Measurements from ENCODE around the gene YWHAE. TPM values are rescaled to one million over a fixed set of nuclear protein-coding genes. Genes with fewer than 3 reads are reported as not detected.

The YWHAE gene
- total RNA-seq, 1 donor from 2014 or later = 263 TPM

DNA sequence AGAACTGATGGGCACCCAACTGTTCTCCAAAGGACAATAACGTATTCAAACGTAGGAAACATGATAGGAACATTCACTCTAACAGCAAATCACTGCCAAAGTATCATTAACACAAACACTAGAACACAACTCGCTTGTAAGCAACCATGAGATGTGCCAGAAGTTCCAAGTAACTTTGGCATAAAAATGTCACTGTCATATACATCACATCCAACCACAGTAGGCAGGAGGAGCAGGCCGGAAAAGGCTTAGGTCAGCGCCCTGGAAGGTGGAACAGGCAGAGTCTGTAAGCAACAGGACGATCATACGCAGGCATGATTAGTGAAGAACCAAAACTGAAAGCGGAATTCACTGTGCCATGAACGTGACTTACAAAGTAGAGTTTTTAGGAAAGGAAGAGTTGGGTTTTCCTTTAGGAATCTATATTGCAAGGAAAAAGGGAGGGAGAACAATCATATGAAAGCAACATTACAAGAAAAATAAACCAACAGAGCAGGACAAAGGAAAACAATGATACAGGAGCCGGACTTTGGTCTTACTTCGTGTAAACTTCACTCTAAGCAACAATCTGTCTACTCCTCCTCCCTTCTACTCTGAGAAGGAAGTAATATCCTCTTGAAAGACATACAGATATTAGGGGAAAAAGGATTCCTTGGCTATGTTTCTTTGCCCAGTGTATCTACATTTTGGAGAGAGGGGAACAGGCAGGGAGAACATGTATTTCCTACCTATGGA, 52.3 kb downstream of the YWHAE start:
- DNase-seq (no peak), ATAC-seq (ENCODE audit: low read depth) (no peak)
- H3K27ac Mint-ChIP-seq = peak overlapping the region; percentile 43
- H3K4me1 Mint-ChIP-seq = peaks cover 14% of the 10 kb centered on the region
- TF ChIP-seq, protein P1, sequence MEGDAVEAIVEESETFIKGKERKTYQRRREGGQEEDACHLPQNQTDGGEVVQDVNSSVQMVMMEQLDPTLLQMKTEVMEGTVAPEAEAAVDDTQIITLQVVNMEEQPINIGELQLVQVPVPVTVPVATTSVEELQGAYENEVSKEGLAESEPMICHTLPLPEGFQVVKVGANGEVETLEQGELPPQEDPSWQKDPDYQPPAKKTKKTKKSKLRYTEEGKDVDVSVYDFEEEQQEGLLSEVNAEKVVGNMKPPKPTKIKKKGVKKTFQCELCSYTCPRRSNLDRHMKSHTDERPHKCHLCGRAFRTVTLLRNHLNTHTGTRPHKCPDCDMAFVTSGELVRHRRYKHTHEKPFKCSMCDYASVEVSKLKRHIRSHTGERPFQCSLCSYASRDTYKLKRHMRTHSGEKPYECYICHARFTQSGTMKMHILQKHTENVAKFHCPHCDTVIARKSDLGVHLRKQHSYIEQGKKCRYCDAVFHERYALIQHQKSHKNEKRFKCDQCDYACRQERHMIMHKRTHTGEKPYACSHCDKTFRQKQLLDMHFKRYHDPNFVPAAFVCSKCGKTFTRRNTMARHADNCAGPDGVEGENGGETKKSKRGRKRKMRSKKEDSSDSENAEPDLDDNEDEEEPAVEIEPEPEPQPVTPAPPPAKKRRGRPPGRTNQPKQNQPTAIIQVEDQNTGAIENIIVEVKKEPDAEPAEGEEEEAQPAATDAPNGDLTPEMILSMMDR (IDR thresholded peaks at IDR 0.05) = no peak
- peaks cover 82% of the 10 kb centered on the region for H3K36me3 Mint-ChIP-seq (ENCODE audit: low read depth)
- ChIA-PET POLR2A (no interaction called here), CTCF (no interaction called here)
- intact Hi-C loops (cut with micrococcal nuclease) = no loop called here
- H3K4me3 Mint-ChIP-seq = no peak overlapping the region
- H3K27me3 Mint-ChIP-seq = no peaks in the 10 kb centered on the region
- H3K9me3 Mint-ChIP-seq = no peaks in the 10 kb centered on the region

DNA sequence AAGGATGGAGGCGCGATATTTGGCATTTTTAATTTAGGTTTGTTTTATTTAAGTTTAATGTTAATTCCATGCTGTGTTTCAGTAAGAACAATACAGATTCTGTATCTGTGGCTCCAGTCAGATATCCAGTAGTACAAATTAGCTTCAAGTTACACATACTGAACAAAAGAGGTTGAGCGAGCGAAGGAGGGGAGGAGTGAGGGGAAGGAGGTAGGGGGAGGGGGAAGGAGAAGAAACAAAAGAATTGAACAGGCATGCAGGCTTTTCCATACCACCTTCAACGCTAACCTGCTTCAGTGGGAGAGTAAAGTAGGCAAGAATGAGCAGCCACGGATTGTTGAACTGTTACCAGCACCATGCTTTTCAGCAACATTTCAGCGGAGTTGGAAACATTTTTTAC, 55.5 kb downstream of the YWHAE start:
- intact Hi-C loops (cut with micrococcal nuclease) = no loop called here
- no peak for DNase-seq
- H3K9me3 Mint-ChIP-seq = no peaks in the 10 kb centered on the region
- ATAC-seq (ENCODE audit: low read depth) = no peak
- no peaks in the 10 kb centered on the region for H3K27me3 Mint-ChIP-seq
- H3K36me3 Mint-ChIP-seq (ENCODE audit: low read depth) = peaks cover 53% of the 10 kb centered on the region
- ChIA-PET CTCF (interaction anchor here (1.0 to 1.3 kb wide), 2 partner anchors 12 to 172 kb away, joined by 3 read pairs; partner anchors contain the start of gene INPP5K), POLR2A (no interaction called here)
- no peak overlapping the region for H3K27ac Mint-ChIP-seq
- H3K4me3 Mint-ChIP-seq = no peak overlapping the region
- H3K4me1 Mint-ChIP-seq = peaks cover 23% of the 10 kb centered on the region
- TF ChIP-seq, protein P1 (IDR thresholded peaks at IDR 0.05) = no peak

DNA sequence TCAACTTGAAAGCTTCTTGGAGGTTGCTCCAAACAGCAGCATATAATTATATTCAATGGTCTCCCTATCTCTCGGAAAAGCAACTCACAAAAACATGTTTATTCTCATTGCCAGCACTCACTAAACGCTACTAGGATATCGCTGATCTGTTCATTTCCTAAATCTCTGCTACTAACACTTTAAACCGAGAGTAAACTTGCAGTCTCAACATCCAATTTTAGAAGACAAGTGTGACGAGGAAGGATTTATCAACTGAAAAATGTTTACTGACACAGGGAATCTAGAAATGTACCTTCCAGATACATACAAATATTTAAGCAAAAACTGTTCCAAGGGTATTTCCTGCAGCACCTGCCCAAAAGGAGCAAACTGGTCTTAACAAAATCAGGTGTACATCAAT, 56.5 kb downstream of the YWHAE start:
- ChIA-PET POLR2A (interaction anchor here (0.6 kb wide), 1 partner anchor 9 kb away, joined by 4 read pairs; no protein-coding TSS in a partner anchor), CTCF (no interaction called here)
- no peak for DNase-seq
- Mint-ChIP-seq H3K4me1 (peaks cover 23% of the 10 kb centered on the region), H3K4me3 (no peak overlapping the region), H3K27me3 (no peaks in the 10 kb centered on the region), H3K9me3 (no peaks in the 10 kb centered on the region), H3K27ac (no peak overlapping the region), H3K36me3 (ENCODE audit: low read depth) (peaks cover 47% of the 10 kb centered on the region)
- no peak for ATAC-seq (ENCODE audit: low read depth)
- TF ChIP-seq, protein P1 (IDR thresholded peaks at IDR 0.05) = no peak
- intact Hi-C loops (cut with micrococcal nuclease) = no loop called here

DNA sequence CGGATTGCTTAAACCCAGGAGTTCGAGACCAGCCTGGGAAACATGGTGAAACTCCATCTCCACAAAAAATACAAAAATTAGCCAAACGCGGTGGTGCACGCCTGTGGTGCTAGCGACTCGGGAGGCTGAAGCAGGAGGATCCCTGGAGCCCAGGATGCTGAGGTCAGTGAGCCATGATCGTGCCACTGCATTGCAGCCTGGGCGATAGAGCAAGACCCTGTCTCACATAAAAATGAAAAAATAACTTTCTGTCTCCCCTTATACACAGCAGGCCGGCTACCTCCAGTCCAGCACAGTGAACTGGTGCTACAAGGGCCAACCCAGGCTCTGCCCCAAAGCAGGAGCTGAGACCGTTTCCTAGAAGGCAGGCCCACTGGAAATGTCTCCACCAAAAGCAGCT, 59.7 kb downstream of the YWHAE start:
- no peak for DNase-seq
- ChIA-PET CTCF (interaction anchor here (0.8 kb wide), 1 partner anchor 8 kb away, joined by 4 read pairs; no protein-coding TSS in a partner anchor), POLR2A (no interaction called here)
- Mint-ChIP-seq H3K4me3 (no peak overlapping the region), H3K36me3 (ENCODE audit: low read depth) (peaks cover 21% of the 10 kb centered on the region), H3K27ac (peak overlapping the region; percentile 10), H3K4me1 (peaks cover 14% of the 10 kb centered on the region), H3K9me3 (no peaks in the 10 kb centered on the region), H3K27me3 (no peaks in the 10 kb centered on the region)
- intact Hi-C loops (cut with micrococcal nuclease) = no loop called here
- no peak for ATAC-seq (ENCODE audit: low read depth)
- TF ChIP-seq, protein P1 (IDR thresholded peaks at IDR 0.05) = no peak

DNA sequence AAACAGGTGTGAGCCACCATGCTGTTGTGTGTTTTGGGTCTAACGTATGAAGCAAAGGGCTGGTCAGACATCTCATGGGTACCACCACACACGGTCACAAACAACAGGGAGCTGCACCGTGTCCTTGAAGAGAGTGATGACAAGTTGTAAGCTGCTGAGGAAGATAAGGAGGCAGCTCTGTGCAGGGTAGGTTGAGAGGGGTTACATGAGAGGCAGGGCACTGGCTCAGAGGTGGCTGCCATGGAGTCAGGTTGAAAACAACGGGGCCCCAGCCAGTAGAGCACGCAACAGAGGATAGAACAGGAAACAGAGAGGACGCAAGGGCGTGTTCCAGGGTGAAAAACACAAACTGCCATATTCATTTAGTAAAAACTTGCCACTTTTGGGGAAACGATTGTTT, 68.3 kb downstream of the YWHAE start:
- no peaks in the 10 kb centered on the region for H3K36me3 Mint-ChIP-seq (ENCODE audit: low read depth)
- peak overlapping the region; percentile 8 for H3K4me3 Mint-ChIP-seq
- CTCF ChIA-PET = interaction anchor here (1.3 to 2.9 kb wide), 6 partner anchors 30 to 210 kb away, joined by 3 to 21 read pairs (median 8); partner anchors contain the start of gene TRARG1
- no peaks in the 10 kb centered on the region for H3K27me3 Mint-ChIP-seq
- intact Hi-C loops (cut with micrococcal nuclease) = loop anchor here (1.0 to 5.0 kb wide), 4 partner anchors 55 to 274 kb away; no protein-coding TSS in a partner anchor
- POLR2A ChIA-PET = interaction anchor here (1.7 kb wide), 1 partner anchor 64 kb away, joined by 5 read pairs; no protein-coding TSS in a partner anchor
- ATAC-seq (ENCODE audit: low read depth) (no peak), DNase-seq (no peak)
- no peak overlapping the region for H3K27ac Mint-ChIP-seq
- TF ChIP-seq, protein P1 (IDR thresholded peaks at IDR 0.05) = no peak
- peaks cover 12% of the 10 kb centered on the region for H3K4me1 Mint-ChIP-seq
- no peaks in the 10 kb centered on the region for H3K9me3 Mint-ChIP-seq

Measured in activated B cell treated with CpG ODN at 0.5 μM for 24 hours (primary cell).